Fibroblast of mammary gland (primary cell): ENCODE measurements around the gene IARS1.

Source experiments
- DNase-seq: peaks from one replicate; pipeline ENCODE4 v3.0.0-alpha.2; 2010; ENCODE audit warnings: low read depth
- H3K4me3 ChIP-seq: 2 replicates; pipeline ENCODE4 v1.5.1; 2011; ENCODE audit warnings: low read depth, mild to moderate bottlenecking, low read length, moderate library complexity; ENCODE audit not compliant: control insufficient read depth
- CTCF ChIP-seq: conservative IDR thresholded peaks from 2 replicates; pipeline ENCODE4 v1.5.1; 2011; ENCODE audit warnings: low read depth, low read length, inconsistent platforms; ENCODE audit not compliant: control insufficient read depth, insufficient read depth

IARS1 gene

GRCh38 chr9:92327283-92327850, 33.9 kb upstream of the IARS1 start:
- no peak overlapping the region for H3K4me3 ChIP-seq
- TF ChIP-seq CTCF: no peak
- DNase-seq: no peak

- no peak for TF ChIP-seq CTCF
- DNase-seq: peak; percentile 15
Observed at GRCh38 chr9:92325991-92326500, 32.5 kb upstream of the IARS1 start.

GRCh38 chr9:92325269-92325990, 31.9 kb upstream of the IARS1 start, which contains the start of the genes CENPP and NOL8:
TSS of gene CENPP (plus strand) at chr9:92325953.
TSS of gene NOL8 (minus strand) at chr9:92325350. CDS start at chr9:92324161, 1,189 bp downstream.
- TF ChIP-seq CTCF: no peak
- DNase-seq: peak; percentile 89

More at GRCh38 chr9:92325991-92326500, 32.5 kb upstream of the IARS1 start:
- peak overlapping the region; percentile 83 for H3K4me3 ChIP-seq

GRCh38 chr9:92324889-92325268, 31.4 kb upstream of the IARS1 start:
- DNase-seq: no peak
- H3K4me3 ChIP-seq: peak overlapping the region; percentile 83
- no peak for TF ChIP-seq CTCF

More at GRCh38 chr9:92325269-92325990, 31.9 kb upstream of the IARS1 start, which contains the start of the genes CENPP and NOL8:
- peak within 1 kb of the TSS; percentile 83 for H3K4me3 ChIP-seq

- no peak for TF ChIP-seq CTCF
- H3K4me3 ChIP-seq: peak overlapping the region; percentile 83
- DNase-seq: no peak
Observed at GRCh38 chr9:92324431-92324830, 30.9 kb upstream of the IARS1 start.

- H3K4me3 ChIP-seq: no peak overlapping the region
- no peak for DNase-seq
- no peak for TF ChIP-seq CTCF
Observed at GRCh38 chr9:92315456-92315855, 22.0 kb upstream of the IARS1 start.
